GM18873 (cell line): ENCODE data around the gene NTRK3.
"Not testable (repeated sequence)": the region's sequence is repeated elsewhere in the genome, so short reads cannot be mapped to it uniquely, and the experiment has no call there.

Experiments
- ATAC-seq: cut with Tn5 transposase; IDR thresholded peaks from one replicate; pipeline ENCODE4 v1.9.1; 2021; ENCODE audit warnings: mild to moderate bottlenecking, moderate library complexity, moderate number of reproducible peaks; ENCODE audit not compliant: unreplicated experiment, low FRiP score

Gene NTRK3

GRCh38 chr15:87858651-87859050 lies 397.9 kb downstream of the NTRK3 start:
- no peak for ATAC-seq

- ATAC-seq: no peak
These were observed 405.0 kb downstream of the NTRK3 start for GRCh38 chr15:87851497-87851896.

GRCh38 chr15:87850916-87851315 lies 405.6 kb downstream of the NTRK3 start:
- no peak for ATAC-seq

- no peak for ATAC-seq
These were observed 407.4 kb downstream of the NTRK3 start for GRCh38 chr15:87849181-87849580.

- ATAC-seq: no peak
These were observed 408.5 kb downstream of the NTRK3 start for GRCh38 chr15:87848012-87848411.

- no peak for ATAC-seq
These were observed 409.8 kb downstream of the NTRK3 start for GRCh38 chr15:87846746-87847145.

- ATAC-seq: no peak
These were observed 413.2 kb downstream of the NTRK3 start for GRCh38 chr15:87843312-87843711.

GRCh38 chr15:87841426-87841998 lies 415.0 kb downstream of the NTRK3 start:
- no peak for ATAC-seq

- ATAC-seq: not testable (repeated sequence)
These were observed 420.7 kb downstream of the NTRK3 start for GRCh38 chr15:87835830-87836229.

- ATAC-seq: not testable (repeated sequence)
These were observed 423.2 kb downstream of the NTRK3 start for GRCh38 chr15:87833333-87833732.

GRCh38 chr15:87829332-87830050 lies 427.0 kb downstream of the NTRK3 start:
- ATAC-seq: no peak

GRCh38 chr15:87828608-87829007 lies 427.9 kb downstream of the NTRK3 start:
- no peak for ATAC-seq

- no peak for ATAC-seq
These were observed 429.4 kb downstream of the NTRK3 start for GRCh38 chr15:87827131-87827530.

GRCh38 chr15:87826119-87826747 lies 430.3 kb downstream of the NTRK3 start:
- ATAC-seq: no peak

GRCh38 chr15:87818756-87819155 lies 437.8 kb downstream of the NTRK3 start:
- ATAC-seq: no peak

GRCh38 chr15:87817553-87817952 lies 439.0 kb downstream of the NTRK3 start:
- no peak for ATAC-seq

GRCh38 chr15:87816811-87817210 lies 439.7 kb downstream of the NTRK3 start:
- ATAC-seq: no peak

GRCh38 chr15:87816016-87816415 lies 440.5 kb downstream of the NTRK3 start:
- ATAC-seq: no peak
